A549 (cell line): ENCODE results near the gene GPT2. TPM values are rescaled to one million over a fixed set of nuclear protein-coding genes. Genes with fewer than 3 reads are reported as not detected.

ENCODE experiments used
- ATAC-seq, 2 experiments: fragments of 200-7000 bp in 1 of 2; fragments of >200 bp in 1 of 2; cut with Nextera tagmentation in 1 of 2; cut with Tn5 transposase in 1 of 2; 3 replicates each; pipeline versions ENCODE4 v1.8.0 to v1.9.1; 2018 to 2020; ENCODE audit warnings: mild to moderate bottlenecking in 1 of 2, moderate library complexity in 1 of 2
- CTCF ChIA-PET: fragments of 300-600 bp; sonication (Branson Sonifier 250); formaldehyde crosslinking; extraction: SDS; loops from one replicate; lab custom pipeline; 2021; ENCODE audit warnings: antibody characterized with exemption, inconsistent platforms; lab: Yijun Ruan, JAX
- POLR2A ChIA-PET: fragments of 350-600 bp; formaldehyde crosslinking; extraction: SDS; loops from one replicate; lab custom pipeline; 2021; ENCODE audit warnings: antibody characterized with exemption, inconsistent platforms; lab: Yijun Ruan, JAX
- DNase-seq, 2 experiments: peaks; one replicate each; pipeline versions ENCODE4 v3.0.0 to v3.0.0-alpha.2; 2011 to 2016; ENCODE audit warnings: low read depth in 1 of 2, low spot score in 1 of 2
- FAIRE-seq: peaks from 2 replicates; lab custom pipeline; 2011; peaks lifted over from hg19 to GRCh38; lab: Jason Lieb, UNC
- H3K27ac ChIP-seq, 2 experiments: fragments of >200 bp; sonication (Bioruptor Twin); formaldehyde crosslinking; 3 replicates each; pipeline ENCODE4 v1.5.1; 2016 to 2017
- H3K4me1 ChIP-seq: fragments of >200 bp; sonication (Bioruptor Twin); formaldehyde crosslinking; 3 replicates; pipeline ENCODE4 v1.6.1; 2016
- H3K4me2 ChIP-seq: fragments of >200 bp; sonication (Bioruptor Twin); formaldehyde crosslinking; 3 replicates; pipeline ENCODE4 v1.6.1; 2016
- H3K4me3 ChIP-seq: fragments of >200 bp; sonication (Bioruptor Twin); formaldehyde crosslinking; 3 replicates; pipeline ENCODE4 v1.5.1; 2016
- H3K9me3 ChIP-seq: fragments of >200 bp; sonication (Bioruptor Twin); formaldehyde crosslinking; 3 replicates; pipeline ENCODE4 v1.6.1; 2016
- ATOH8 ChIP-seq: fragments of 250-450 bp; sonication (Bioruptor Pico); IDR thresholded peaks from 2 replicates; pipeline ENCODE4 v1.5.0; 2020; ENCODE audit warnings: low read depth, mild to moderate bottlenecking, moderate library complexity
- BHLHE40 ChIP-seq: IDR thresholded peaks from 2 replicates; pipeline ENCODE4 v1.6.1; 2012; ENCODE audit warnings: low read depth, low read length, inconsistent platforms
- CBX2 ChIP-seq: fragments of 200-600 bp; sonication (generic); IDR thresholded peaks from 2 replicates; pipeline ENCODE4 v1.6.1; 2016; ENCODE audit warnings: low read depth, mild to moderate bottlenecking, borderline replicate concordance
- E2F6 ChIP-seq: IDR thresholded peaks from 2 replicates; pipeline ENCODE4 v1.6.1; 2012; ENCODE audit warnings: low read depth, borderline replicate concordance
- ELK1 ChIP-seq: fragments of 150-350 bp; IDR thresholded peaks from 2 replicates; pipeline ENCODE4 v1.6.1; 2014; ENCODE audit warnings: low read depth, mild to moderate bottlenecking, low read length
- EP300 ChIP-seq, 2 experiments: fragments of >200 bp; sonication (Bioruptor Twin); formaldehyde crosslinking; IDR thresholded peaks; 2 replicates in 1 of 2; 3 replicates in 1 of 2; pipeline ENCODE4 v1.6.1; 2016 to 2017
- ESRRA ChIP-seq: fragments of 150-350 bp; IDR thresholded peaks from 2 replicates; pipeline ENCODE4 v1.6.1; 2014; ENCODE audit warnings: mild to moderate bottlenecking, low read length, borderline replicate concordance
- HDAC2 ChIP-seq: fragments of 200-600 bp; sonication (generic); IDR thresholded peaks from 2 replicates; pipeline ENCODE4 v1.6.1; 2016
- HES2 ChIP-seq: fragments of >200 bp; sonication (Bioruptor Twin); formaldehyde crosslinking; IDR thresholded peaks from 2 replicates; pipeline ENCODE4 v1.6.1; 2016
- HEYL ChIP-seq: fragments of 250-450 bp; sonication (Bioruptor Pico); IDR thresholded peaks from 2 replicates; pipeline ENCODE4 v1.8.0; 2021; ENCODE audit warnings: mild to moderate bottlenecking, moderate library complexity
- HOXB13 ChIP-seq: fragments of 250-450 bp; sonication (Bioruptor Pico); IDR thresholded peaks from 2 replicates; pipeline ENCODE4 v1.5.0; 2020; ENCODE audit warnings: low read depth, mild to moderate bottlenecking, moderate library complexity
- HOXB5 ChIP-seq: fragments of 250-450 bp; sonication (Bioruptor Pico); IDR thresholded peaks from 2 replicates; pipeline ENCODE4 v1.5.0; 2020; ENCODE audit warnings: mild to moderate bottlenecking, moderate library complexity
- JUN ChIP-seq, 2 experiments: fragments of >200 bp; sonication (Bioruptor Twin); formaldehyde crosslinking; IDR thresholded peaks; 2 replicates in 1 of 2; 3 replicates in 1 of 2; pipeline ENCODE4 v1.6.1; 2016 to 2017
- KDM5A ChIP-seq: fragments of 200-600 bp; sonication (generic); IDR thresholded peaks from 2 replicates; pipeline ENCODE4 v1.6.1; 2016; ENCODE audit warnings: antibody characterized with exemption, mild to moderate bottlenecking
- MAZ ChIP-seq: fragments of 150-350 bp; IDR thresholded peaks from 2 replicates; pipeline ENCODE4 v1.6.1; 2014; ENCODE audit warnings: antibody characterized with exemption, low read depth, low read length, borderline replicate concordance
- MYC ChIP-seq: IDR thresholded peaks from 2 replicates; pipeline ENCODE4 v1.6.1; 2012; ENCODE audit warnings: mild to moderate bottlenecking, inconsistent platforms, low read length, improper control_type of control experiment, borderline replicate concordance
- PHF8 ChIP-seq: fragments of 200-600 bp; sonication (generic); IDR thresholded peaks from 2 replicates; pipeline ENCODE4 v1.6.1; 2016; ENCODE audit warnings: low read depth, mild to moderate bottlenecking, antibody characterized with exemption, moderate library complexity, borderline replicate concordance
- RARB ChIP-seq: fragments of 250-450 bp; sonication (Bioruptor Pico); IDR thresholded peaks from 2 replicates; pipeline ENCODE4 v1.8.0; 2021; ENCODE audit warnings: mild to moderate bottlenecking, moderate library complexity
- RFX5 ChIP-seq: fragments of 450-650 bp; IDR thresholded peaks from 2 replicates; pipeline ENCODE4 v1.7.1; 2014; ENCODE audit warnings: antibody characterized with exemption, mild to moderate bottlenecking, moderate library complexity
- RNF2 ChIP-seq: fragments of 200-600 bp; sonication (generic); IDR thresholded peaks from 2 replicates; pipeline ENCODE4 v1.6.1; 2016; ENCODE audit warnings: low read depth, mild to moderate bottlenecking, antibody characterized with exemption, moderate library complexity, borderline replicate concordance
- SMC3 ChIP-seq: fragments of >200 bp; sonication (Bioruptor Twin); formaldehyde crosslinking; IDR thresholded peaks from 3 replicates; pipeline ENCODE4 v1.6.1; 2018; ENCODE audit warnings: inconsistent platforms
- TFCP2L1 ChIP-seq: fragments of 250-450 bp; sonication (Bioruptor Pico); IDR thresholded peaks from 2 replicates; pipeline ENCODE4 v1.5.0; 2021; ENCODE audit warnings: mild to moderate bottlenecking
- ZC3H11A ChIP-seq: fragments of 450-650 bp; IDR thresholded peaks from 2 replicates; pipeline ENCODE4 v1.6.1; 2014; ENCODE audit warnings: antibody characterized with exemption, mild to moderate bottlenecking
- ZFP36 ChIP-seq: fragments of 450-650 bp; IDR thresholded peaks from 2 replicates; pipeline ENCODE4 v1.6.1; 2014; ENCODE audit warnings: borderline replicate concordance; ENCODE audit not compliant: partially characterized antibody
- ZNF302 ChIP-seq: fragments of 250-450 bp; sonication (Bioruptor Pico); IDR thresholded peaks from 2 replicates; pipeline ENCODE4 v1.9.0; 2021; ENCODE audit warnings: inconsistent platforms, mild to moderate bottlenecking, moderate library complexity
- ZSCAN20 ChIP-seq: fragments of 250-450 bp; sonication (Bioruptor Pico); IDR thresholded peaks from 2 replicates; pipeline ENCODE4 v1.8.0; 2022; ENCODE audit warnings: mild to moderate bottlenecking, moderate library complexity
- WGBS: methylation state at CpG from one replicate; pipeline ENCODE4 v1.1.6; 2017; ENCODE audit errors: missing lambda C conversion rate; 5-methylcytosine and 5-hydroxymethylcytosine counted together
- polyA plus RNA-seq, 4 experiments: library from polyadenylated mRNA; depleted of rRNA in 3 of 4; stranded (reverse); fragments of >200 nt; fragmentation: RNase III in 1 of 4; extraction: RNeasy Plus Mini Kit Qiagen cat#74134 plus additional on column Dnase treatment in 1 of 4; gene quantifications; 2 replicates in 3 of 4; 3 replicates in 1 of 4; pipeline ENCODE4 v1.2.3, GENCODE V29; 2011 to 2017

GPT2 gene
- polyA plus RNA-seq, 2 of the 4 experiments (the other 2 are of a cell fraction), result 8.9 to 15.3 TPM

GRCh38 chr16:46895399-46896313, 11.5 kb downstream of the GPT2 start:
- WGBS, result 82% methylated on average over 9 of the region's 9 CpGs
- ATAC-seq (no peak), FAIRE-seq (no peak), DNase-seq (no peak)
- POLR2A ChIA-PET, result interaction anchor here (1.2 kb wide), 1 partner anchor 14 kb away, joined by 3 read pairs; no protein-coding TSS in a partner anchor
- Histone ChIP-seq H3K27ac (no peak overlapping the region), H3K4me3 (no peak overlapping the region), H3K4me1 (no peaks in the 10 kb centered on the region), H3K9me3 (no peaks in the 10 kb centered on the region), H3K4me2 (no peak overlapping the region)
- TF ChIP-seq ZC3H11A (no peak), BHLHE40 (no peak), ESRRA (no peak), ZSCAN20 (CRISPR knock-in tag) (no peak), RARB (no peak), HOXB5 (no peak), ELK1 (no peak), RNF2 (no peak)
- CTCF ChIA-PET, result interaction anchor here (0.6 to 4.2 kb wide), 5 partner anchors 13 to 141 kb away, joined by 3 to 26 read pairs (median 3); no protein-coding TSS in a partner anchor

- ChIA-PET CTCF (interaction anchor here (0.6 to 4.2 kb wide), 4 partner anchors 12 to 140 kb away, joined by 3 to 26 read pairs (median 6); no protein-coding TSS in a partner anchor), POLR2A (interaction anchor here (1.2 kb wide), 1 partner anchor 14 kb away, joined by 3 read pairs; no protein-coding TSS in a partner anchor)
- Histone ChIP-seq H3K27ac (no peak overlapping the region), H3K4me2 (no peak overlapping the region), H3K4me3 (no peak overlapping the region), H3K4me1 (no peaks in the 10 kb centered on the region), H3K9me3 (no peaks in the 10 kb centered on the region)
- ATAC-seq, result no peak
- TF ChIP-seq JUN (IDR thresholded peaks at IDR 0.05) (no peak), EP300 (IDR thresholded peaks at IDR 0.05) (no peak), ATOH8 (CRISPR knock-in tag) (no peak)
- FAIRE-seq, result no peak
- 93% methylated on average over 7 of the region's 7 CpGs for whole genome bisulfite sequencing
- no peak for DNase-seq
These were observed 12.3 kb downstream of the GPT2 start for GRCh38 chr16:46896314-46896968.

GRCh38 chr16:46897471-46897870, 13.3 kb downstream of the GPT2 start:
- ChIA-PET POLR2A (no interaction called here), CTCF (interaction anchor here (1.2 to 3.3 kb wide), 2 partner anchors 12 to 44 kb away, joined by 6 to 22 read pairs; no protein-coding TSS in a partner anchor)
- ATAC-seq (no peak), DNase-seq (no peak), FAIRE-seq (no peak)
- Histone ChIP-seq H3K27ac (no peak overlapping the region), H3K4me1 (no peaks in the 10 kb centered on the region), H3K9me3 (no peaks in the 10 kb centered on the region), H3K4me3 (no peak overlapping the region), H3K4me2 (no peak overlapping the region)
- no peak for TF ChIP-seq MYC
- no peak for TF ChIP-seq RNF2
- no peak for TF ChIP-seq RARB
- TF ChIP-seq ZNF302, result no peak
- TF ChIP-seq HES2, result no peak
- TF ChIP-seq KDM5A, result no peak
- no peak for TF ChIP-seq TFCP2L1 (CRISPR knock-in tag)
- TF ChIP-seq ZFP36, result no peak
- no peak for TF ChIP-seq HOXB13 (CRISPR knock-in tag)
- TF ChIP-seq ZSCAN20 (CRISPR knock-in tag), result no peak
- no peak for TF ChIP-seq BHLHE40
- TF ChIP-seq E2F6, result no peak
- TF ChIP-seq HDAC2, result no peak
- TF ChIP-seq SMC3, result no peak
- no peak for TF ChIP-seq MAZ
- TF ChIP-seq RFX5, result no peak
- no peak for TF ChIP-seq HEYL (CRISPR knock-in tag)
- TF ChIP-seq CBX2, result no peak
- TF ChIP-seq PHF8, result no peak
- WGBS, result 98% methylated on average over 9 of the region's 10 CpGs
